ENCODE measurements around the gene LHPP.

- no peak for TF ChIP-seq CTCF (IDR thresholded peaks at IDR 0.05)
- no peak for TF ChIP-seq EZH2phosphoT487 (IDR thresholded peaks at IDR 0.05)
Measured at GRCh38 chr10:124530816-124531215, 69.2 kb downstream of the LHPP start.

All from neural progenitor cell (in vitro differentiated cells).